ENCODE results near the gene CELF2. TPM values are rescaled to one million over a fixed set of nuclear protein-coding genes. Genes with fewer than 3 reads are reported as not detected.

The CELF2 gene
- total RNA-seq, 1 donor from 2014 or later = 27.5 TPM

GRCh38 chr10:11002916-11003315 is 14.8 kb upstream of the CELF2 start:
- Mint-ChIP-seq H3K36me3 (ENCODE audit: low read depth, unreplicated experiment) (no peaks in the 10 kb centered on the region), H3K9me3 (ENCODE audit: unreplicated experiment) (no peaks in the 10 kb centered on the region), H3K27ac (ENCODE audit: unreplicated experiment) (no peak overlapping the region), H3K27me3 (ENCODE audit: unreplicated experiment) (no peaks in the 10 kb centered on the region), H3K4me1 (ENCODE audit: unreplicated experiment) (peaks cover 14% of the 10 kb centered on the region), H3K4me3 (ENCODE audit: unreplicated experiment) (no peak overlapping the region)
- TF ChIP-seq, protein P1, sequence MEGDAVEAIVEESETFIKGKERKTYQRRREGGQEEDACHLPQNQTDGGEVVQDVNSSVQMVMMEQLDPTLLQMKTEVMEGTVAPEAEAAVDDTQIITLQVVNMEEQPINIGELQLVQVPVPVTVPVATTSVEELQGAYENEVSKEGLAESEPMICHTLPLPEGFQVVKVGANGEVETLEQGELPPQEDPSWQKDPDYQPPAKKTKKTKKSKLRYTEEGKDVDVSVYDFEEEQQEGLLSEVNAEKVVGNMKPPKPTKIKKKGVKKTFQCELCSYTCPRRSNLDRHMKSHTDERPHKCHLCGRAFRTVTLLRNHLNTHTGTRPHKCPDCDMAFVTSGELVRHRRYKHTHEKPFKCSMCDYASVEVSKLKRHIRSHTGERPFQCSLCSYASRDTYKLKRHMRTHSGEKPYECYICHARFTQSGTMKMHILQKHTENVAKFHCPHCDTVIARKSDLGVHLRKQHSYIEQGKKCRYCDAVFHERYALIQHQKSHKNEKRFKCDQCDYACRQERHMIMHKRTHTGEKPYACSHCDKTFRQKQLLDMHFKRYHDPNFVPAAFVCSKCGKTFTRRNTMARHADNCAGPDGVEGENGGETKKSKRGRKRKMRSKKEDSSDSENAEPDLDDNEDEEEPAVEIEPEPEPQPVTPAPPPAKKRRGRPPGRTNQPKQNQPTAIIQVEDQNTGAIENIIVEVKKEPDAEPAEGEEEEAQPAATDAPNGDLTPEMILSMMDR (IDR thresholded peaks at IDR 0.05; ENCODE audit: unreplicated experiment) = no peak
- no peak for DNase-seq (ENCODE audit: low spot score)

DNA sequence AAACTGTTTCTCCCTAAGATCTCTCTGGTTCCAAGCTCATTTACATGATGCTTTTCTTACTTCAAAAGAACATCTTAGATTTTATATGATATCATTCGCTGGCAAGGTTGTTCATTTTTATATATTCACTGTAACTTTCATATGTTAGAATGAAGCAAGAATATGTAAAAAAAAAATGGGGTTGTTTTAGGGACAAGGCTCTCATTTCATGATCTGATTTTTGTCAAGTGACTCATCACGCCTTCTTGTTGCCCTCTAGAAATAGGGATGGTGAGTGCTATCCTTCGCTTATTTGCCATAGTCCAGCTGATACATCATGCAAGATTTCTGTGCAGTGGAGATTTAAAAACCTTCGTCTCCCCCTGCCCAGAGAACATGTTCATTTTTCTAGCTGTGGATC is 14.0 kb upstream of the CELF2 start:
- TF ChIP-seq, protein P1 (IDR thresholded peaks at IDR 0.05; ENCODE audit: unreplicated experiment) = no peak

DNA sequence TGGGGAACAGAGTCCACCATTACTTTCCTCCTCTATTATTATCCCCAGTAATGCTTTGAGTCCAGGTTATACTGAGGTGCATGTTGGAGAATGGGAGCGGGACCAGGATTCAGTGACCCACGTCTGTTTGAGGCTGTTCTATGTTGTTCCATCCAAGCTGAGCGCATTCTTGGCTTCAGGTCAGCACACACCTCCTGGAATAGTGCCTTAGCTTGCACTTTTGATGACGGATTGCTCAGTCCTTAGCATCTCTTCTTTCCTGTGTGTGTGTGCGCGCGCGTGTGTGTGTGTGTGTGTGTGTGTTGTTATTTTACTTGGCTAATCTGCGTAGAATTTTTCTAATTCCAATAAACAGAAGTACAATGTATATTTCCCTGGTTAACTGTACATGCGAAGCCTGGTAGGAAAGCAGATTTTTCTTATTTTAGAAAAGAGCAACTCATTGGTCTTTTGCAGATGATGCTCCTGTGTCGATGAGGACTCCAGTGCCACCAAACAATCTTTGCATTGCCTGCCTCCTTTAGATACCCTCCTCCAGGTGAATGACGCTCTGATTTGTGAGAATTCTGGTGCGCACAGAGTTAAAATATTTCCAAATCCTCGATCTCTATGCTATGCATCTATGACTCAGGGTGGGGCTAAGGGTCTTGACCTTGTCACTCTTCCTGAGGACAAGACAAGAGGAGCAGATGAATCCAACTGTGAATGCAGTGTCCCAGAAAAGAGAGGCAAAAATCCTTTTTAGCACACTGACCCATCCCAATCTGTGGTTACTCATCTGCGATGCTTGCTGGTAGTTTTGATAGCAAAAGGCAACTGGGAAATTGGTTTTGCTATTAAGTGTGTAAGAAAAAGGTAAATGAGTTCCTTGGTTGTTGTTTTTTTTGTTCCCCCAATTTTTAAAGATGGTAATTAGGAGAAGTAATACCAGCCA is 13.3 kb upstream of the CELF2 start:
- no peak for DNase-seq (ENCODE audit: low spot score)
- H3K4me3 Mint-ChIP-seq (ENCODE audit: unreplicated experiment) = no peak overlapping the region
- no peaks in the 10 kb centered on the region for H3K27me3 Mint-ChIP-seq (ENCODE audit: unreplicated experiment)
- TF ChIP-seq, protein P1 (IDR thresholded peaks at IDR 0.05; ENCODE audit: unreplicated experiment) = no peak
- H3K27ac Mint-ChIP-seq (ENCODE audit: unreplicated experiment) = no peak overlapping the region
- no peaks in the 10 kb centered on the region for H3K36me3 Mint-ChIP-seq (ENCODE audit: low read depth, unreplicated experiment)
- no peaks in the 10 kb centered on the region for H3K9me3 Mint-ChIP-seq (ENCODE audit: unreplicated experiment)
- H3K4me1 Mint-ChIP-seq (ENCODE audit: unreplicated experiment) = peaks cover 15% of the 10 kb centered on the region

More for the DNA sequence above, 14.0 kb upstream of the CELF2 start:
- no peak overlapping the region for H3K4me3 Mint-ChIP-seq (ENCODE audit: unreplicated experiment)
- H3K27me3 Mint-ChIP-seq (ENCODE audit: unreplicated experiment) = no peaks in the 10 kb centered on the region
- no peaks in the 10 kb centered on the region for H3K36me3 Mint-ChIP-seq (ENCODE audit: low read depth, unreplicated experiment)
- no peaks in the 10 kb centered on the region for H3K9me3 Mint-ChIP-seq (ENCODE audit: unreplicated experiment)
- H3K4me1 Mint-ChIP-seq (ENCODE audit: unreplicated experiment) = peaks cover 15% of the 10 kb centered on the region
- DNase-seq (ENCODE audit: low spot score) = no peak
- H3K27ac Mint-ChIP-seq (ENCODE audit: unreplicated experiment) = no peak overlapping the region

- H3K4me1 Mint-ChIP-seq (ENCODE audit: unreplicated experiment) = peaks cover 15% of the 10 kb centered on the region
- H3K27ac Mint-ChIP-seq (ENCODE audit: unreplicated experiment) = no peak overlapping the region
- no peaks in the 10 kb centered on the region for H3K9me3 Mint-ChIP-seq (ENCODE audit: unreplicated experiment)
- H3K36me3 Mint-ChIP-seq (ENCODE audit: low read depth, unreplicated experiment) = no peaks in the 10 kb centered on the region
- no peak for DNase-seq (ENCODE audit: low spot score)
- no peak overlapping the region for H3K4me3 Mint-ChIP-seq (ENCODE audit: unreplicated experiment)
- no peaks in the 10 kb centered on the region for H3K27me3 Mint-ChIP-seq (ENCODE audit: unreplicated experiment)
- TF ChIP-seq, protein P1 (IDR thresholded peaks at IDR 0.05; ENCODE audit: unreplicated experiment) = no peak
Measured at GRCh38 chr10:11005725-11006427, 11.8 kb upstream of the CELF2 start.
